ENCODE measurements around the gene HLX.

The HLX gene

GRCh38 chr1:220882061-220882891 is 3.0 kb downstream of the HLX start:
- no peak for DNase-seq (ENCODE audit: low read depth in 2 of 2)

GRCh38 chr1:220884109-220884980 is 5.1 kb downstream of the HLX start:
- DNase-seq (ENCODE audit: low read depth in 2 of 2), result no peak

GRCh38 chr1:220884981-220885918 is 6.0 kb downstream of the HLX start:
- DNase-seq (ENCODE audit: low read depth in 2 of 2), result no peak

- DNase-seq (ENCODE audit: low read depth in 2 of 2), result no peak
Observed at GRCh38 chr1:220885971-220886370, 6.7 kb downstream of the HLX start.

- no peak for DNase-seq (ENCODE audit: low read depth in 2 of 2)
Observed at GRCh38 chr1:220886470-220887201, 7.4 kb downstream of the HLX start.

- DNase-seq (ENCODE audit: low read depth in 2 of 2), result no peak
Observed at GRCh38 chr1:220887202-220887519, 7.9 kb downstream of the HLX start.

- DNase-seq (ENCODE audit: low read depth in 2 of 2), result no peak
Observed at GRCh38 chr1:220887520-220888416, 8.5 kb downstream of the HLX start.

GRCh38 chr1:220888417-220888986 is 9.3 kb downstream of the HLX start:
- DNase-seq (ENCODE audit: low read depth in 2 of 2), result no peak

GRCh38 chr1:220889333-220889732 is 10.1 kb downstream of the HLX start:
- DNase-seq (ENCODE audit: low read depth in 2 of 2), result no peak

GRCh38 chr1:220889848-220890287 is 10.6 kb downstream of the HLX start:
- no peak for DNase-seq (ENCODE audit: low read depth in 2 of 2)

- no peak for DNase-seq (ENCODE audit: low read depth in 2 of 2)
Observed at GRCh38 chr1:220890602-220891001, 11.4 kb downstream of the HLX start.

GRCh38 chr1:220891224-220892085 is 12.2 kb downstream of the HLX start:
- DNase-seq (ENCODE audit: low read depth in 2 of 2), result no peak

- no peak for DNase-seq (ENCODE audit: low read depth in 2 of 2)
Observed at GRCh38 chr1:220892086-220892376, 12.8 kb downstream of the HLX start.

GRCh38 chr1:220892997-220893700 is 13.9 kb downstream of the HLX start:
- DNase-seq (ENCODE audit: low read depth in 2 of 2), result no peak

GRCh38 chr1:220893701-220894024 is 14.4 kb downstream of the HLX start:
- no peak for DNase-seq (ENCODE audit: low read depth in 2 of 2)

GRCh38 chr1:220894025-220894923 is 15.0 kb downstream of the HLX start:
- no peak for DNase-seq (ENCODE audit: low read depth in 2 of 2)

GRCh38 chr1:220894924-220895256 is 15.6 kb downstream of the HLX start:
- DNase-seq (ENCODE audit: low read depth in 2 of 2), result no peak
